Activated CD4-positive, alpha-beta T cell treated with anti-CD3 and anti-CD28 coated beads, Interleukin-2, amount 10 ng/mL, durations not matched to agents 24 days and 14 days (primary cell): ENCODE data around the gene INSYN2B. TPM values are rescaled to one million over a fixed set of nuclear protein-coding genes. Genes with fewer than 3 reads are reported as not detected.
"Not testable (repeated sequence)": the region's sequence is repeated elsewhere in the genome, so short reads cannot be mapped to it uniquely, and the experiment has no call there.

Experiments used
- DNase-seq: peaks from one replicate; pipeline ENCODE4 v3.0.0; 2022
- H3K27ac Mint-ChIP-seq: one replicate; pipeline ENCODE4 v1.8.0; 2022; ENCODE audit warnings: mild to moderate bottlenecking, mixed read lengths
- H3K27me3 Mint-ChIP-seq: one replicate; pipeline ENCODE4 v1.8.0; 2022; ENCODE audit warnings: mixed read lengths
- H3K36me3 Mint-ChIP-seq: one replicate; pipeline ENCODE4 v1.8.0; 2022; ENCODE audit warnings: low read depth, mild to moderate bottlenecking, mixed read lengths
- H3K4me1 Mint-ChIP-seq: one replicate; pipeline ENCODE4 v1.8.0; 2021; ENCODE audit warnings: mixed read lengths
- H3K4me3 Mint-ChIP-seq: one replicate; pipeline ENCODE4 v1.8.0; 2022; ENCODE audit warnings: mild to moderate bottlenecking, moderate library complexity, mixed read lengths
- H3K9me3 Mint-ChIP-seq: one replicate; pipeline ENCODE4 v1.8.0; 2021; ENCODE audit warnings: mixed read lengths
- intact Hi-C: fragments of 100-400 bp; cut with micrococcal nuclease; formaldehyde crosslinking; loops from one replicate; pipeline ENCODE4 v1.15.1; 2023
- total RNA-seq: library from RNA; stranded (reverse); gene quantifications from 2 replicates; pipeline ENCODE4 v1.2.3, GENCODE V29; 2022

Gene INSYN2B
- total RNA-seq, 1 donor from 2014 or later = not detected

GRCh38 chr5:169861934-169862333 lies 118.4 kb downstream of the INSYN2B start:
- H3K27ac Mint-ChIP-seq = no peak overlapping the region
- H3K4me3 Mint-ChIP-seq = no peak overlapping the region
- H3K9me3 Mint-ChIP-seq = no peaks in the 10 kb centered on the region
- no peak for DNase-seq
- peaks cover 24% of the 10 kb centered on the region for H3K4me1 Mint-ChIP-seq
- intact Hi-C loops = no loop called here
- no peaks in the 10 kb centered on the region for H3K27me3 Mint-ChIP-seq
- H3K36me3 Mint-ChIP-seq = peaks cover 12% of the 10 kb centered on the region

- Mint-ChIP-seq H3K9me3 (no peaks in the 10 kb centered on the region), H3K27ac (no peak overlapping the region), H3K4me1 (peaks cover 24% of the 10 kb centered on the region), H3K36me3 (peaks cover 13% of the 10 kb centered on the region), H3K4me3 (no peak overlapping the region), H3K27me3 (no peaks in the 10 kb centered on the region)
- intact Hi-C loops = no loop called here
- DNase-seq = no peak
Observed at GRCh38 chr5:169861433-169861832, 118.9 kb downstream of the INSYN2B start.

DNA sequence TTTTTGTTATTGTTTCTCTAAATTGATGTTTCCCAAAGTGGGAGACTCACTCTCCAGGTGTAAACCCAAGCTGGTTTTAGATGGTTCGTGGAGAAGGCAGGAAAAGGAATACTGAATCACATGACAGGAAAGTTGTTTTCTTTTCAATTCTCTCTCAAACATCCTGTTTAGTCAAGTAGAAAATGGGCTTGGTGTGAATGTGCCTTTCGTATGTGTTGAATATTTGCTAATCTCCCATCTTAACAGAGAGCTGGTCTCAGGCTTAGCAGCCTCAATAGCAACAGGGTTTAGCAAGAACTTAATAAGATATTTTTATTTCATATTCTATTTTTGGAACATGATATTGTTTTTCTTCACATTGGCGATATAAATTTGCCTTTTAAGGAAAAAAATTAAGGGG lies 119.7 kb downstream of the INSYN2B start:
- H3K27ac Mint-ChIP-seq = peak overlapping the region; percentile 42
- peaks cover 3% of the 10 kb centered on the region for H3K9me3 Mint-ChIP-seq
- intact Hi-C loops = no loop called here
- no peak for DNase-seq
- H3K4me1 Mint-ChIP-seq = peaks cover 23% of the 10 kb centered on the region
- H3K36me3 Mint-ChIP-seq = peaks cover 14% of the 10 kb centered on the region
- H3K27me3 Mint-ChIP-seq = no peaks in the 10 kb centered on the region
- no peak overlapping the region for H3K4me3 Mint-ChIP-seq

DNA sequence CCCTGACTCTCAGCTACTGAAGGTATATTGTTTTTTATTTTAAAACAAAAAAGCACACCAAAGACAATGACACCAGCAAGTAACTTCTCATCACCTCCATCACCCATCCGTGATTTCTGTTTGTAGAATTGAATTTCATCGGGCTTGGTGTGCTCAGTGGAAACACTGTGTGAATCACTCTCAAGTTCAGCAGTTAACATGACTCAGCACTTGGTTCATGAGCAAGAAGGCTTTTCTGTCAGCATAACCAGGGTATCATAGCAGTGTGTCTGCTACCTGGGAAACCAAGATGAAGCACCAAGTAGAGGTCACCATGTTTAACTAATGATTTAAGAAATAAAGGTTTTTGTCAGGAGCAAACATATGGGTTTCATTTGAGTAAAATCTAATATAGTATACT lies 123.7 kb downstream of the INSYN2B start:
- no peak for DNase-seq
- H3K36me3 Mint-ChIP-seq = peaks cover 40% of the 10 kb centered on the region
- no peak overlapping the region for H3K27ac Mint-ChIP-seq
- H3K4me3 Mint-ChIP-seq = no peak overlapping the region
- H3K4me1 Mint-ChIP-seq = peaks cover 27% of the 10 kb centered on the region
- H3K9me3 Mint-ChIP-seq = peaks cover 13% of the 10 kb centered on the region
- H3K27me3 Mint-ChIP-seq = no peaks in the 10 kb centered on the region
- intact Hi-C loops = no loop called here

- Mint-ChIP-seq H3K9me3 (peaks cover 23% of the 10 kb centered on the region), H3K4me3 (no peak overlapping the region), H3K27ac (no peak overlapping the region), H3K36me3 (peaks cover 79% of the 10 kb centered on the region), H3K4me1 (peaks cover 8% of the 10 kb centered on the region), H3K27me3 (no peaks in the 10 kb centered on the region)
- intact Hi-C loops = no loop called here
- no peak for DNase-seq
Observed at GRCh38 chr5:169851321-169851850, 128.9 kb downstream of the INSYN2B start.

DNA sequence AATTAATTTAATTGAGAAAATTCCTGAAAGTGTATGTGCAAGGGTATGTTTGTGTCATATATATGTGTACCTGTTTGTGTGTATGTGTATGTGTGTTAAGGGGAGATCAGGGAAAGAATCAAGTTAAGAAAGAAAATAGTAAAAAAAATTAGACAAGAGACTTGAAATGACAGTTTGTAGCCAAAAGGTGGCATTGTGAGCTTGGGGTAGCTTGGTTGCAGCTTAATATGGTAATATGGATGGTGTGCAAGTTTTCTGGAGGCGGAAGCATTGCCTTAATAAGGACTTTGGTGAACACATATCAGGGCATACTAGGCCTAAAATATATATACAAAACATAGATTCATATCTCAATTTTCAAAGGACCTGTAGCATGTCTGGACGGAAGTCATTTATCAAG lies 129.9 kb downstream of the INSYN2B start:
- peaks cover 19% of the 10 kb centered on the region for H3K9me3 Mint-ChIP-seq

DNA sequence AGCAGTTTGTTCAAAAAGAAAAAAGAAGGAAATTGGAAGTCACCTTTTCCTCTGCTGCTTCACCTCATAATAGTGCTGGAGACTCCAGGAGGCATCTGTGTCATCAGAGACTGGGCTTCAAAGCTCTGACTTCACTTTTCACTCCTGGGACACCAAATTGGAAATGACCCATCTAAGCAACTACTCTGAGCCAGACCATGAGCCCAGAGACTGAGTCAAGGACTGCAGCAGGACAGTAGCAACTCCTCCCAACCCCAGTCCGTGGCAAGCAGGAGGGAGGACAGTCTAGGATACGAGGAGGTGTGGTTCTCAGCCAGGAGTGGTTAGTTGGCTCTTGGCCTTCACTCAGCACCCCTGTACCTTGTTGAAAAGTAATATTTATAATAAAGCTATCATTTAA lies 131.5 kb downstream of the INSYN2B start:
- DNase-seq = no peak
- intact Hi-C loops = no loop called here
- Mint-ChIP-seq H3K27ac (no peak overlapping the region), H3K36me3 (peaks cover 85% of the 10 kb centered on the region), H3K9me3 (peaks cover 15% of the 10 kb centered on the region), H3K4me1 (peaks cover 10% of the 10 kb centered on the region), H3K4me3 (no peak overlapping the region), H3K27me3 (no peaks in the 10 kb centered on the region)

More for the DNA sequence above, 129.9 kb downstream of the INSYN2B start:
- H3K4me3 Mint-ChIP-seq = no peak overlapping the region
- H3K27me3 Mint-ChIP-seq = no peaks in the 10 kb centered on the region
- no peak for DNase-seq
- peaks cover 5% of the 10 kb centered on the region for H3K4me1 Mint-ChIP-seq
- intact Hi-C loops = no loop called here
- no peak overlapping the region for H3K27ac Mint-ChIP-seq
- H3K36me3 Mint-ChIP-seq = peaks cover 84% of the 10 kb centered on the region

DNA sequence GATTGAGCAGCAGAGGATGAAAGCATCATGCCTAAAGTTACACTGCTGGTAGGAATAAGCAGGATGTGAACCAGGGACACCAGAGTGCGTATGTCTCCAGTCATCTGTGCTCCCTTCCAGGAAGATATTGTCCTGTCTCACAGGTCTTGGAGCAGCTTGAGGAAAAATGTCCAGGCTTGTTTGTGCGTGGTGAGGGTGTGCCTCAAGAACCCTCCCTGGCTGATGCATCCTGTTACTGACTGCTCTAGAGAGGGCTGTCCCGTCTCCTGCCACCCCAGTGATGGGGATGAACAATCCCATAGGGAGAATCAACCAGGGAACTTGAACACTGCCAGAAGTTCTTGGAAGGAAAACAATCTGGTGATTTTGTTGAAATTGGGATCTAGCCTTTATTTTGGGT lies 132.0 kb downstream of the INSYN2B start:
- Mint-ChIP-seq H3K36me3 (peaks cover 82% of the 10 kb centered on the region), H3K27ac (no peak overlapping the region), H3K27me3 (no peaks in the 10 kb centered on the region), H3K4me3 (no peak overlapping the region), H3K4me1 (peaks cover 9% of the 10 kb centered on the region), H3K9me3 (peaks cover 15% of the 10 kb centered on the region)
- intact Hi-C loops = no loop called here
- DNase-seq = no peak

GRCh38 chr5:169847519-169847918 lies 132.8 kb downstream of the INSYN2B start:
- no peak overlapping the region for H3K4me3 Mint-ChIP-seq
- intact Hi-C loops = no loop called here

DNA sequence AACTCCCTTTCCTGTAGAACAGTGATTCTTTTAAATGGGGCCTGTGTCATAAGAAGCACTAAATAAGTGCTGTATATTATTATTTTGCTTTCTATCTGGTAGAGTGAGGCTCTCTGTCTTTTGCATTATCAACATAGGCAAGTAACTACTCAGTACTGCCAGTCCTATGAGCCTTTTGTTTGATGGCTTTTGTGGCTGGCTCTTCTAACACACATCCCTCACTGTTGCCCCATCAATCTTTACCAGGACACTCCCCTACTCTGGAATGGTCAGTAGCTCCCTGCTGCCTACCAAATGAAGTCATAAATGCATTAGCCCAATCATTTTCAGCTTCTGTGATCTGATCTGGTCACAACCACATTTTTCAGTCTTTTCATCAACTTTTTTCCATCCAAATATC lies 137.6 kb downstream of the INSYN2B start:
- Mint-ChIP-seq H3K4me3 (no peak overlapping the region), H3K9me3 (no peaks in the 10 kb centered on the region), H3K36me3 (peaks cover 76% of the 10 kb centered on the region), H3K27ac (no peak overlapping the region), H3K27me3 (no peaks in the 10 kb centered on the region), H3K4me1 (peaks cover 14% of the 10 kb centered on the region)
- intact Hi-C loops = no loop called here
- no peak for DNase-seq

More at GRCh38 chr5:169847519-169847918, 132.8 kb downstream of the INSYN2B start:
- Mint-ChIP-seq H3K4me1 (peaks cover 7% of the 10 kb centered on the region), H3K27me3 (no peaks in the 10 kb centered on the region), H3K36me3 (peaks cover 82% of the 10 kb centered on the region), H3K9me3 (peaks cover 11% of the 10 kb centered on the region), H3K27ac (no peak overlapping the region)
- DNase-seq = no peak

GRCh38 chr5:169840405-169840804 lies 139.9 kb downstream of the INSYN2B start:
- intact Hi-C loops = no loop called here
- Mint-ChIP-seq H3K27ac (no peak overlapping the region), H3K9me3 (no peaks in the 10 kb centered on the region), H3K4me1 (peaks cover 13% of the 10 kb centered on the region), H3K27me3 (no peaks in the 10 kb centered on the region), H3K4me3 (no peak overlapping the region), H3K36me3 (peaks cover 61% of the 10 kb centered on the region)
- DNase-seq = no peak

DNA sequence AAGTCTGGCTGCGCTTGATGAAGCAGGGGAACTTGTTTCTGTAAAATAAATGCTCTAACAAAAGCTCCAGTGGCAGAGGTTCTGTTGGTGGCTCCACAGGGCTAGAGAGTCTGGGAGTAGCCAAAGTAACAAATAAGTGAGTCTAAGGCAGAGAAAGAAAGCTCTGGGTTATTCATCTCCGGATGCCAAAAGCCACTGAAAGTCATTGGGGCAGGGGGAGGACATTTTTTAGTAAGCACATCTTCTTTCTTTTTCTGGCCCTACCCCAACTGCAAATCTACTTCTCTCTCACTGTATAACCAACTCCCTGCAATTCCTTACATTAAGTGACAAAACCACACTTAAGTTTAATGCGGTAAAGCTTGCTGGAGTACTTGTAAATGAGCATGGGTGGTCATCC lies 141.6 kb downstream of the INSYN2B start:
- Mint-ChIP-seq H3K9me3 (no peaks in the 10 kb centered on the region), H3K27ac (no peak overlapping the region), H3K27me3 (no peaks in the 10 kb centered on the region), H3K36me3 (peaks cover 57% of the 10 kb centered on the region), H3K4me3 (no peak overlapping the region), H3K4me1 (peaks cover 12% of the 10 kb centered on the region)
- intact Hi-C loops = no loop called here
- no peak for DNase-seq

DNA sequence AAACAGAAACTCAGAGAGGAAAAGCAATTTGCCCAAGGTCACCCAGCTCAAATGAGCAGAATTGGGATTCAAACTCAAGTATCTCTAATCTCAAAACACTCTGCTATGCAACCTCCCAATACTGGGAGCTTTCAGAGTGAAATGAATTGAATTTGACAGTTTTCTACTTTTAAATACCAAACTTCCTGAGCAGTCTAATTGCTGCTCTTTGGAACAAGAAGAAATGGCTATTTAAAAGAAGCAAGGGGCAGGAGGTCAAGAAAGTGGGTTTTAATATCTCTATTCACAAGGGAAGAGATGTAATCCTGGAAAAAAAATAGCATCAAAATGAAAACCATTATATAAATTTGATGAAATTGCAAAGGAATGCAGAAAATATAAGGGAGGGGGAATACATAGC lies 142.6 kb downstream of the INSYN2B start:
- no peaks in the 10 kb centered on the region for H3K27me3 Mint-ChIP-seq
- intact Hi-C loops = no loop called here
- H3K36me3 Mint-ChIP-seq = peaks cover 56% of the 10 kb centered on the region
- no peak overlapping the region for H3K27ac Mint-ChIP-seq
- H3K9me3 Mint-ChIP-seq = no peaks in the 10 kb centered on the region
- peaks cover 19% of the 10 kb centered on the region for H3K4me1 Mint-ChIP-seq
- H3K4me3 Mint-ChIP-seq = no peak overlapping the region
- no peak for DNase-seq

DNA sequence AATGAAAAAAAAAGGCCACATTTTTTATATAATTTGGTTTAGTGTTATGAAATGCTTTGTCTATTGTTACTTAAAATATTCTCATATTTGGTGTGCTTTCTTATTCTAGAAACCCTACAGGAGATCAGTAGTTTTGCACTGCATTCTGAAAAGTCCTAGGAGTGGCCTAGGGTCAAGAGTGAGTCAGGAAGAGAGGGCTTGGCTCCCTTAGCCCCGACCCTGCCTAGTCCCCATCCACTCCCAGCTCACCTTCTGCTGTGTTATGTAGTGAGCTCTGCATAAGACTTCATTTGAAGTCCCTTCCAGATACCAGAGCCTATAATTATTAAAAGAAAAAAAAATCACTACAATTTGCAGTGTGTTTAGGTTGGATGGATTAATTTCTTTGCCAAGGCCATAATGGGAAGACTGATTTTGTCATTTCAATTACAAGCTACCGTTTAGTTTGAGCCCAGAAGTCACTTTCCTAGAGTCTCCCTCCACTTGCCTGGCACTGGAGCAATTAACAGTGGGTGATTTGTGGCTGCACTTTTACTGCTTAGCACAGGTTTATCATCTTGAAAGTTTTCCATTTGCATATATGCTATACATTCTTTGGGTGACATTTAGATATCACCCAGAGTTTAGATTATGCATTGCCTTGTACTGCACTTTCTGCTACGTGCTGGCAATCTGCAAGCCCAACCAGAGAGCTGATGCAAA lies 143.3 kb downstream of the INSYN2B start:
- Mint-ChIP-seq H3K4me3 (no peak overlapping the region), H3K36me3 (peaks cover 54% of the 10 kb centered on the region), H3K27me3 (no peaks in the 10 kb centered on the region), H3K27ac (no peak overlapping the region), H3K9me3 (no peaks in the 10 kb centered on the region), H3K4me1 (peaks cover 24% of the 10 kb centered on the region)
- intact Hi-C loops = no loop called here
- DNase-seq = no peak

DNA sequence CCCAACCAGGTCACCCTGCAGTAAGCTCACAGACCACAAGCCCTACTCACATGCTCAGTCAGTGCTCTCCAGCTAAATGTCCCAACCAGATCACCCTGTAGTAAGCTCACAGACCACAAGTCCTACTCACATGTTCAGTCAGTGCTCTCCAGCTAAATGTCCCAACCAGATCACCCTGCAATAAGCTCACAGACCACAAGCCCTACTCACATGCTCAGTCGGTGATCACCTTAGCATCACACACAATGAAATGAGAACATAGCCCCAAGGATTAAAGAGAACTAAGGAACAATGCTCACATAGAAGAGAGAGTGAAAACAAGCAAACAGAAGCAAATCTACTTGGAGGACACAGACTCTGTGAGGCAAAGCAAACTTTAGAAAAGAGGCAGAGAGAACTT lies 145.8 kb downstream of the INSYN2B start:
- intact Hi-C loops, H3K27me3 Mint-ChIP-seq, H3K4me3 Mint-ChIP-seq, DNase-seq, H3K9me3 Mint-ChIP-seq: not testable (repeated sequence)
- Mint-ChIP-seq H3K36me3 (peaks cover 42% of the 10 kb centered on the region), H3K4me1 (peaks cover 29% of the 10 kb centered on the region), H3K27ac (peak overlapping the region; percentile 74)
